GM12865 (cell line): ENCODE data around the gene NCOR1.

ENCODE experiments used
- DNase-seq: peaks from one replicate; pipeline ENCODE4 v3.0.0; 2010; ENCODE audit warnings: low read depth
- H3K4me3 ChIP-seq: 2 replicates; pipeline ENCODE4 v1.5.1; 2011; ENCODE audit warnings: mild to moderate bottlenecking, low read depth, low read length, control low read depth
- TF ChIP-seq, protein P1 (sequence below): IDR thresholded peaks from 2 replicates; pipeline ENCODE4 v1.5.1; 2011; ENCODE audit warnings: low read length, control low read depth, low read depth, inconsistent platforms; ENCODE audit not compliant: insufficient read depth; ENCODE audit errors: missing control alignments

NCOR1 gene

DNA sequence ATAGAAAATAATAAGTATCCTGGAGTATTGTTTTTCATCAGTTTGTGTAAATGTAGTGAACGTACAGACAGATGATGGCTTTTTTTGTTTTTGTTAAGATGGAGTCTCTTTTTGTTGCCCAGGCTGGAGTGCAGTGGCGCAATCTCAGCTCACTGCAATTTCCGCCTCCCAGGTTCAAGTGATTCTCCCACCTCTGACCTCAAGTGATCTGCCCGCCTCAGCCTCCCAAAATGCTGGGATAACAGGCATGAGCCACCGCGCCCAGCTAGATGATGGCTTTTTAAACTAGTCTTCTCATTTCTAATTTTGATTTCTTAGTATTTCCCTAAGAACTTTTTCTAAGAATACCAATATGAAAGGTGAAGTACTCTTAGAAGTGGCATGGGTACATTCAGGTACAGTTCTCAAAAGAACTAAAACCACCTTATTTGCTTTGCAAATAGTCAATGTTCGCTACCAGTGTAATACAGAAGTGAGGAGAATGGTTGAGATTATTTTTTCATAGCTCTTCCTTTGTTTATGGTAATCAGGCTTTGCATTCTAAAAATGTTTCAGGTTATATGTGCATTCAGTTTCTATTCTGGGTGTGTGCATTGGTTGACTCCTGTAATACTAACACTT is 181.5 kb downstream of the NCOR1 start:
- H3K4me3 ChIP-seq = no peak overlapping the region
- peak; percentile 10 for DNase-seq
- TF ChIP-seq, protein P1, sequence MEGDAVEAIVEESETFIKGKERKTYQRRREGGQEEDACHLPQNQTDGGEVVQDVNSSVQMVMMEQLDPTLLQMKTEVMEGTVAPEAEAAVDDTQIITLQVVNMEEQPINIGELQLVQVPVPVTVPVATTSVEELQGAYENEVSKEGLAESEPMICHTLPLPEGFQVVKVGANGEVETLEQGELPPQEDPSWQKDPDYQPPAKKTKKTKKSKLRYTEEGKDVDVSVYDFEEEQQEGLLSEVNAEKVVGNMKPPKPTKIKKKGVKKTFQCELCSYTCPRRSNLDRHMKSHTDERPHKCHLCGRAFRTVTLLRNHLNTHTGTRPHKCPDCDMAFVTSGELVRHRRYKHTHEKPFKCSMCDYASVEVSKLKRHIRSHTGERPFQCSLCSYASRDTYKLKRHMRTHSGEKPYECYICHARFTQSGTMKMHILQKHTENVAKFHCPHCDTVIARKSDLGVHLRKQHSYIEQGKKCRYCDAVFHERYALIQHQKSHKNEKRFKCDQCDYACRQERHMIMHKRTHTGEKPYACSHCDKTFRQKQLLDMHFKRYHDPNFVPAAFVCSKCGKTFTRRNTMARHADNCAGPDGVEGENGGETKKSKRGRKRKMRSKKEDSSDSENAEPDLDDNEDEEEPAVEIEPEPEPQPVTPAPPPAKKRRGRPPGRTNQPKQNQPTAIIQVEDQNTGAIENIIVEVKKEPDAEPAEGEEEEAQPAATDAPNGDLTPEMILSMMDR = no peak

DNA sequence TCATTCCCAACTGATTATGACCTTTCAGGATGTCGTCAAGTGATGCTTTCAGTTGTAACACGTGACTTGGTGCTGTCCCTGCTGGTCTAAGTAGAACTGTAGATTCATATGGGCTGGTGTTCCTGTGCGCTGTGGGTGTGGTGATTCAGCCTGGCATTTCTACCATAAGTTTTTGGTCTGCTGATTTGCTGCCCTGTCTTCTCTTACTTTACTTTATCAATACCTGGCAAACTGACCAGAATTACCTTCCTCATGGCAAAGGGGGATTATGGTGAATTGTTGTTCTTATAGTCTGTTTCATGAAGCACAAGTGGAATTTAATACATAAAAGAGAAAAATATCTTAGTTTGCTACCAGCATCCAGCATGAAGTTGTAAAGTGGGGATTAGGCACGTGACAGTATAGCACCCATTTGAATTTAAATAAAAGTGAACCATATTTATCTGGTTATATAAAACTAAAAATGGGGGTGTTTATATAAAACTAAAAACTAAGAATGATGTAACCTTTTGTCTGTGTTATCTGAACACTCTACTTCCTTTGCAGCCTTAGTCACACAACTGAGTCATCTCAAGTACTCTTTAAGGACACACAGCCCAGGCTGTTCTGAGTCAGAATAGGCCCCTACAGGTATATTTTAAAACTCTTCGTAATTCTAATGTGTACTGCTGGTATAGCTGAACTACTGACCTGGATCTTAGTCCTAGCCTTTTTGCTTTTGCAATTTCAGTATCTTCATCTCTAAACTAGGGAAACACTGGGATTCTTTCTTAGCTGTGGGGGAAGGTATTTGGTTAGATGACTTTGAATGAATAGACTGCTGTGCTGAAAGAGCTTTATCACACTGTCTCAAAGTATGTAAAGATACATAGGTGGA is 187.4 kb downstream of the NCOR1 start:
- TF ChIP-seq, protein P1 = no peak
- no peak overlapping the region for H3K4me3 ChIP-seq
- DNase-seq = peak; percentile 64

DNA sequence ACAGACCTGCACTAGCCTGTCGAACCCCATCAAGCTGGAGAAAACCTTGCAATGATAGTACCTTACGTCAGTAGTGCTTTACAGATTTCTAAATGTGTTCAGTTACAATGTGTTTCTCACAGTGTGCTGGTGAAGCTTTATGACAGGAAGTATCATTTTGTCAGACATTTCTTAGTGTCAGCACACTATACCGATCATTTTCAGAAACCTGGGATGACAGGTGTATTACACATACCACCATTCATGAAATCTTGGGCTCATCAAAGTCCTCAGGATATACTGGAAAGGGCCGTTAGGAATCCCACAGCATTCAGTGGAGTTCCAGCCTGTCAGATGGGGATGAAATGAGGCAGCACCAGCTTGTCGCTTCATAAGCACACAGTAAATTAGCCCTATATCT is 188.4 kb downstream of the NCOR1 start:
- TF ChIP-seq, protein P1 = no peak

DNA sequence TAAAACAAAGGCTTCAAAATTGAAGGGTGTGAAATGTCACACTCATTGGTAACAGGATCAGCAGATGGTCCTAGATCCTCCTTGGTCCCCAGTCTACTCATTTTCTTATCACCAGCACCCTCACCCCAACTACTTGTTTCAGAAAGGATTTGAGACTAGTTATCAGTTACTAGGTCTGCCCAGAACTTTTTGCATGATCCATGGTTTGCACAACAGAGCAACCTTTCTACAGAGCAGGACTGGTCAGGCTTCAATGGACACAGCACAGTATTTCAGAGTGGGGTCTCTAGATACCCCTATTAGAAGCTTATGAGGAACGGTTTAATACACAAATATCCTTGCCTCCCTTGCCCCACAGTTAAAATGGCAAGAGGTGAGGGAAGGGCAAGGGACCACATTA is 190.1 kb downstream of the NCOR1 start:
- no peak for DNase-seq
- TF ChIP-seq, protein P1 = no peak
- no peak overlapping the region for H3K4me3 ChIP-seq

More for the DNA sequence above, 188.4 kb downstream of the NCOR1 start:
- H3K4me3 ChIP-seq = no peak overlapping the region
- DNase-seq = no peak

DNA sequence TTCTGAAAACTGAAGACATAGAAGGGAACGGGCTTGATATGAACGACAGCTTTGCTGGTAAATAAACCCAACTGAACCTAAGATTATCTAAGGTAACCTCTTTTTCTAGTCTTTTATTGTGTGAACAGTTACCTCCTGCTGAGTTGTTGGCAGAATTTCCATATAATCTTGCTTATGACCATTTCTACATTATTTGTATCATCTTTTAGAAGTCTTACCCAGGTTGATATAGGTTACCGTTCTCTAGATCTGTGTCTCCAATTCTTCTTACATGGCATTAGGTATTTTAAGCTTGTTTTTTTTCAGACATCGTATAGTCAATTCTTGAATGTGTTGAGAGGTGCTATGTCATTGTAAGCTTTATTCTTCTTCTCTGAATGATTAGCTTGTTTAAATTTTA is 191.5 kb downstream of the NCOR1 start:
- no peak for DNase-seq
- TF ChIP-seq, protein P1 = no peak
- H3K4me3 ChIP-seq = no peak overlapping the region

DNA sequence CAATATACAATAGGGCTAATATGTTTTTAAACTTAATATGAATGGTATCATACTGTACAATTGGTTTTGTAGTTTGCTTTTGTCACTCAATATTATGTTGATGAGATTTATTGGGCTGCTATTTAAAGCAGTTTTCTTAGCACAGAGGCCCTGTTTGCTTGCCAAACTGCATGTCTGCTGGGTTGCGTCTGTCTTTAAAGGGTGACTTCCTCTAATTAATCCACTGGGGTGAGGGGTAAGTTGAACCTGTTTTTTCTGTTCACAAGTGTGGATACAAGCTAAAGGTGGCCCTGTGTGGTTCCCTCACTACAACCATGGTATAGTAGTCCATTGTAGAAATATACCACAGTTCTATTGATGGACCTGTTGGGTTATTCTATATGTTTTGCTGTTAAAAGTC is 196.0 kb downstream of the NCOR1 start:
- DNase-seq = no peak
- H3K4me3 ChIP-seq = no peak overlapping the region
- TF ChIP-seq, protein P1 = no peak
